ENCODE data around the gene C20orf202.

C20orf202 gene

GRCh38 chr20:1199212-1199873, 3.9 kb upstream of the C20orf202 start:
- H3K4me3 ChIP-seq (ENCODE audit: control insufficient read depth, low read depth, low read length) = no peak overlapping the region
- TF ChIP-seq CTCF (IDR thresholded peaks at IDR 0.05; ENCODE audit: control insufficient read depth, insufficient read depth, low read depth, low read length, missing control alignments) = no peak
- no peak for DNase-seq (ENCODE audit: low read depth)

- DNase-seq (ENCODE audit: low read depth) = no peak
- H3K4me3 ChIP-seq (ENCODE audit: control insufficient read depth, low read depth, low read length) = no peak overlapping the region
- no peak for TF ChIP-seq CTCF (IDR thresholded peaks at IDR 0.05; ENCODE audit: control insufficient read depth, insufficient read depth, low read depth, low read length, missing control alignments)
These were observed 3.3 kb upstream of the C20orf202 start for GRCh38 chr20:1199964-1200363.

GRCh38 chr20:1203630-1204029, 376 bp downstream of the C20orf202 start:
- no peak overlapping the region for H3K4me3 ChIP-seq (ENCODE audit: control insufficient read depth, low read depth, low read length)
- DNase-seq (ENCODE audit: low read depth) = no peak
- no peak for TF ChIP-seq CTCF (IDR thresholded peaks at IDR 0.05; ENCODE audit: control insufficient read depth, insufficient read depth, low read depth, low read length, missing control alignments)

GRCh38 chr20:1204113-1204512, 859 bp downstream of the C20orf202 start:
- no peak for TF ChIP-seq CTCF (IDR thresholded peaks at IDR 0.05; ENCODE audit: control insufficient read depth, insufficient read depth, low read depth, low read length, missing control alignments)
- DNase-seq (ENCODE audit: low read depth) = no peak
- no peak overlapping the region for H3K4me3 ChIP-seq (ENCODE audit: control insufficient read depth, low read depth, low read length)

- DNase-seq (ENCODE audit: low read depth) = no peak
- no peak for TF ChIP-seq CTCF (IDR thresholded peaks at IDR 0.05; ENCODE audit: control insufficient read depth, insufficient read depth, low read depth, low read length, missing control alignments)
- no peak overlapping the region for H3K4me3 ChIP-seq (ENCODE audit: control insufficient read depth, low read depth, low read length)
These were observed 1.3 kb downstream of the C20orf202 start for GRCh38 chr20:1204576-1204975.

GRCh38 chr20:1205802-1206201, 2.5 kb downstream of the C20orf202 start:
- H3K4me3 ChIP-seq (ENCODE audit: control insufficient read depth, low read depth, low read length) = no peak overlapping the region
- TF ChIP-seq CTCF (IDR thresholded peaks at IDR 0.05; ENCODE audit: control insufficient read depth, insufficient read depth, low read depth, low read length, missing control alignments) = no peak
- DNase-seq (ENCODE audit: low read depth) = no peak

All from AG09309 (cell line).